G401.6 (cell line): ENCODE data around the gene ITGB6.
A peak's percentile ranks its signal among the peaks of the same experiment; 100 is the strongest.

Source experiments
- FAIRE-seq: peaks from 2 replicates; lab custom pipeline; 2012; peaks lifted over from hg19 to GRCh38; lab: Jason Lieb, UNC

The ITGB6 gene

DNA sequence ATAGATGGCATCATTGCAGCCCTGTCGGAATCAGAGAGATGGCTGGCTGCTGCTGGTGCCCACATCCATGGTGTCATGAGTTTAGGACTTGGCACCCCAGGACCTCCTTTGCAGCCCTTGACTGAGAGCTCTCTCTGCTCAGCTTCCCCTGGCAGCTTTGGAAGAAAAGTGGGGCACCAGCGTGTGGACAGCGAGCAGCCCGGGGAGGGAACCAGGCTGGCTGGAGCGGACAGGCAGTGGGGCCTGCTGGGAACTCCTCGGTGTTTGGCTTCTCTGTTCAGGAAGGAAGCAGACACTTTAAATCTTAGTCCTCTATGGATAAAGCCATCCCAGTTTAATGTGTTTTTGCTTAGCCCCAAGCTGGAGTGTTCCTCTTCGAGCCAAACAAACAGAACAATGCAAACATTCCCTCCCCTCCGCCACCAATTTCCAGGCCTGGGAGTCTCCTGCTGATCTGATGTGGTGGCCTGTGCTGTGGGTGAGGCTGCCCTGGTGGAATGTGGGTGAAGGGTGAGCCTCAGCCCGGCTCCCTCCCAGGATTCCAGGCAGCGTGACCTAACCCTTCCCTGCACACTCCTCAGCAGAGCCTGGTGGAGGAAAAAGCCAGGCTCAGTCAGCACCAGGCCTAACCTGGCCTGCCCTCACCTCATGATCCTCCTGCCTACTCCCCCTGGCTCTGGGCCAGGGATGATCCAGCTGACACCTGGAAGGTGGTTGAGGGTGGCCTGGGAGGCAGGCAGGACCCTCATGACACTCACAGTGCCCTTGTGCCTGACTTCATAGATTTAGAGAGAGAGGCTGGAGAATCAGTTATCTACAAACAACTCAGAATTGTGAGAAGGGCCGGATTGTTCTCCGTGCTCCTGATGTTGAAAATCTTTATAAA, 21.6 kb upstream of the ITGB6 start:
- no peak for FAIRE-seq

- no peak for FAIRE-seq
These were observed 20.5 kb upstream of the ITGB6 start for GRCh38 chr2:160220545-160221009.

DNA sequence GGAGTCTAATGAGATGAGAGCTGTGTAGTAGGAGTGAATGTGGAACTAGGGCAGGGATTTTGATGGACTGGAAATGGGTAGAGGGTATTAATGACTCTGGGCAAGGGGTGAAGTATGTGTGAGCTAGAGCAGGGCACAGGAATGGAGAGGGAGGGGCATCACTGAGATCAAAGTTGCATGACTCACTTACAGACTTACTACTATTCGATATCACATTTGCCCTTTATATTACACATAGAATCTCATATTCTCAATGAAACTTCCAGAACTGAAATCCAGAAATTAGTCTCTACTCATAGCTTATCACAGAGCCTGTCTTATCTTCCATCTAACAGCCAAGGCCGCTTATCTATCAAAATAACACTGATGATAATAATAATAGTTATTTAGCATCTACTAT, 20.0 kb upstream of the ITGB6 start:
- FAIRE-seq = no peak

- FAIRE-seq = no peak
These were observed 14.7 kb upstream of the ITGB6 start for GRCh38 chr2:160214461-160215445.

DNA sequence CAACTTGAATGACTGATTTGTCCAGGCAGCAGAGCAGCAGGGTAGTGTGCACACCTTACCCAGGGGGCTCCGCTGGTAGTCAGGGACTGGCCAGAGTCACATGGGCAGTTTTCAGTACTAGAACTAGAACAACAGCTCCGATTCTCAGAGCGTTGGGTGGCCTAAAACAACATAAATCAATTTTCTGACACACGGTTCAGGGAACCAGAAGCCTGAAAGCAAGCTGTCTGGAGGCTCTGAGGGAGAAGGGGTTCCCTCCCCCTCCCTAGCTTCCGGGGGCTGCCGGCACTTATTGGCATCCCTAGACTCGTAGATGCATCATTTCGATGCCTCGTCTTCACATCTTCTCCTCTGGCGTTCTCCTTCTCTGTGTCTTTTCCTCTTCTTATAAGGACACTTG, 13.4 kb upstream of the ITGB6 start:
- FAIRE-seq = no peak

- FAIRE-seq = peak; percentile 97
These were observed 10.6 kb upstream of the ITGB6 start for GRCh38 chr2:160210599-160211138.

GRCh38 chr2:160209516-160209856, 9.4 kb upstream of the ITGB6 start:
- peak; percentile 94 for FAIRE-seq

GRCh38 chr2:160208655-160209515, 8.8 kb upstream of the ITGB6 start:
- no peak for FAIRE-seq

DNA sequence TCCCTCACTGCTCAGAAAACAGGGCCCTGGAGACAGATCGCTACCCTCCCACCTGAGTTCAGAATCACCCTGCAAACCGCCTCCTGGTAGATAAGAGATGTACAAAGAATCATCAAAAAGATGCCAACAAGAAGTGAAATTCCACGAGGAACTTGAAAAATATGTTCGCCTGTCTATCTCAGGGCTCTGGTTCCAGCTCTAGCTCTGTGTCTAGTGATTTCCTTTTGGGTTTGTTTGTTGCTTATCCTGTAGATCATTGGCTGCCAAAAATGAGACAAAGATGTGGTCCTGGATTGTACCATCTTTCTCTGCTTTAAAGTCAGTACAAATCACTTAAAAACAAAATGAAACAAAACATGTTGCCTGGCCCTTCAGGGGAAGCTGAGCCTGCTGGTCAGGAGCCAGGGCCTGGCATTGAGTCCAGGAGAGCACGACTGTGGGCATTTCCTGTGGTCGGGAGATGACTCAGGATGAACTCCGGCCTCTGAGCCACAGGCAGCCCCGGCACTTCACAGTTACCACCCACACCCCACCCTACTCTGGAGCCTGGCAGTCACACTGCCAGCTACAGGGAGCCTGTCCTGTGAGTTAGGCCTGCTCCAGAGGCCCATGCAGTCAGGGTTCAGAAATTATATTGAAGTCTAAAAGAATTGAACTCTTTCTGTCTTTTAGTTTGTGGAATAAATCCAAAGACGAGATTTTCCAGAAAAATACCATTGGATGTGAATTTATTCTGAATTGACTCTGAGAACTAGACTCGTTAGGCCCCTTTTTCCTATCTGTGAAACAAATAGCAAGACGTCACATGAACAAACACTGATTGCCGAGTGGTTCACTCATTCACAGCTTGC, 8.0 kb upstream of the ITGB6 start:
- peak; percentile 87 for FAIRE-seq

DNA sequence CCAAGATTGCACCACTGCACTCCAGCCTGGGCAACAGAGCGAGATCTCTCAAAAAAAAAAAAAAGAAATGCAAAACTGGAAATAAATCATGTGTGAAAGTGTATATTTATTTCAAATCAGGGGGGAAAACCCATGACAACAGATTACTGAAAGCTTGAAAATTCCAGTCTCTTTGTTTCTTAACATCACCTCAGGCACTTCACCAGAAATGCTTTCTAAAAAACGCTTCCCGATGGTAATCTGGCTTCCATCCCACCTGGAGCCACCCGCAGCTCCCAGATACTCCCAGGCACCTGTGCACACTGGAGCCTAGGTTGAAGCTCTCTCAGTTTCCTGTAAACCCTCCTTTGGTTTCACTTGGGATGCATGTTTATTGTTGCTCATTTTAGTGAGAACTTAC, 7.2 kb upstream of the ITGB6 start:
- peak; percentile 8 for FAIRE-seq

GRCh38 chr2:160206436-160206835, 6.4 kb upstream of the ITGB6 start:
- no peak for FAIRE-seq

DNA sequence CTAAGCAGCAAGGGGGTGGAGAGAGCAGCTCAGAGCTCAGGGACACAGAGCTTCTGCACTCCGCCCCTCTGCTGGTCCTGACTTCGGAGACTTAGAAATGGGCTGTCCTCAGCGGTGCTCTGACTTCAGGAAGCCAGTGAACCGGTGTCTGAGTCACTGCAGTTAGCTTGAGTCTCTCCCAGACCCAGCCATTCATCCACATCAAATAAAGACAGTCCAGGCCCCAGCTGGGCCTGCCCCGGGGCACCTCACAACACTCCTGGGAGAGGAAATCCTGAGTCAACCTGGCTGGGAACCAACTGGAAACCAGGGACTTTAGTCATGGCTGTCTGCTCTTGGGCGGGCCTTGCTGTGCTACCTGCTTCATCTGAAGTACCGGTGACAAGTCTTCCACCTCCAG, 5.4 kb upstream of the ITGB6 start:
- peak; percentile 96 for FAIRE-seq

GRCh38 chr2:160203422-160203821, 3.4 kb upstream of the ITGB6 start:
- no peak for FAIRE-seq

DNA sequence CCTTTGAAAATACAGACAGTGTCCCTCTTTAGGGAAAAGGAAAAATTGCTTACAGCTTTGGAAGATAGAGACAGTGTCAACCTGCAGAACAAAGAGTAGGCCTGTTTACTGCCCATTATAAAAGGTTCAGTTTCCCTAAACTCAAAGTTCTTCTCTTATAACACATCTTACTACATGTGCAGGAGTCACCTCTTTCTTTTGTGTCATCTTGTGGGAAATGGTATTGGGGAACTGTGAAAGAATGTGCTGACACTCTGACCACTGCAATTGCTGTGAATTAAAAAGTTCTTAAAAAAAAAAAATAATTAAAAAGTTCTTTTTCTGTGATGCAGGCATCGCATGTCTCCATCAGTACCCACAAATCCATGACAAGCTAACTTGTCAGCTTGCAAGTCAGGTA, 2.9 kb upstream of the ITGB6 start:
- no peak for FAIRE-seq

- FAIRE-seq = no peak
These were observed 1.9 kb upstream of the ITGB6 start for GRCh38 chr2:160201849-160202539.

GRCh38 chr2:160200921-160201320, 849 bp upstream of the ITGB6 start:
- peak; percentile 97 for FAIRE-seq

GRCh38 chr2:160199053-160199452, 1.0 kb downstream of the ITGB6 start:
- FAIRE-seq = no peak

- no peak for FAIRE-seq
These were observed 2.5 kb downstream of the ITGB6 start for GRCh38 chr2:160197587-160197986.

GRCh38 chr2:160194946-160195345, 5.1 kb downstream of the ITGB6 start:
- FAIRE-seq = no peak

DNA sequence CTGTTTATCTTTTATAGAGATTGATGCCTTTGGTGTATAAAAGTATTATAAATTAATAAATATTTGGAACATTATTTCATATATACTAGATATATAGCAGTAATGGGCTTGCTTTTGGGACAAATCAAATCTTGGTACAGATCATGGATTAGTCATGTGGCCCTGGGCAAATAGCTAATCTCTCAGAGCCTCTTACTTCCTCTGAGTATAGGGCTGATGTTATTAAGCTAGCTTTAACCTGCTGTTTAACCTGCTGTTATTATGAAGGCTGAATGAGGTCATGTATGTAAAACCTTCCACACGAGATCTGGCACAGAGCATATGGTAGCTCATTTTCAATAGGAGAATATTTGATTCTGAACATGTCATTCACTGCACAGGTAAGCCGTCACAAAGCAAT, 5.7 kb downstream of the ITGB6 start:
- peak; percentile 93 for FAIRE-seq
